Ectodermal cell (in vitro differentiated cells): Measurements from ENCODE around the gene ANO6.

Experiments used
- H3K27ac ChIP-seq: 2 replicates; pipeline ENCODE4 v1.7.0; 2013; ENCODE audit warnings: mild to moderate bottlenecking, low read depth, low read length; ENCODE audit not compliant: insufficient read depth, poor library complexity, severe bottlenecking
- H3K27me3 ChIP-seq: 2 replicates; pipeline ENCODE4 v1.7.0; 2013; ENCODE audit warnings: mild to moderate bottlenecking, low read length; ENCODE audit not compliant: insufficient read depth, control insufficient read depth, poor library complexity, severe bottlenecking
- H3K36me3 ChIP-seq: one replicate; pipeline ENCODE4 v1.7.0; 2013; ENCODE audit warnings: low read length; ENCODE audit not compliant: control insufficient read depth, insufficient read depth
- H3K4me1 ChIP-seq: one replicate; pipeline ENCODE4 v1.7.0; 2013; ENCODE audit warnings: low read length; ENCODE audit not compliant: control insufficient read depth, insufficient read depth
- H3K4me3 ChIP-seq: 2 replicates; pipeline ENCODE4 v1.7.0; 2013; ENCODE audit warnings: low read depth, low read length, control low read depth; ENCODE audit not compliant: insufficient read depth
- H3K9me3 ChIP-seq: 2 replicates; pipeline ENCODE4 v1.7.0; 2013; ENCODE audit warnings: mild to moderate bottlenecking, low read length, moderate library complexity; ENCODE audit not compliant: control insufficient read depth
- WGBS, 2 experiments: methylation state at CpG; one replicate each; pipeline ENCODE4 v1.1.7; 2013; ENCODE audit warnings: missing lambda C conversion rate in 2 of 2; 5-methylcytosine and 5-hydroxymethylcytosine counted together

The ANO6 gene

DNA sequence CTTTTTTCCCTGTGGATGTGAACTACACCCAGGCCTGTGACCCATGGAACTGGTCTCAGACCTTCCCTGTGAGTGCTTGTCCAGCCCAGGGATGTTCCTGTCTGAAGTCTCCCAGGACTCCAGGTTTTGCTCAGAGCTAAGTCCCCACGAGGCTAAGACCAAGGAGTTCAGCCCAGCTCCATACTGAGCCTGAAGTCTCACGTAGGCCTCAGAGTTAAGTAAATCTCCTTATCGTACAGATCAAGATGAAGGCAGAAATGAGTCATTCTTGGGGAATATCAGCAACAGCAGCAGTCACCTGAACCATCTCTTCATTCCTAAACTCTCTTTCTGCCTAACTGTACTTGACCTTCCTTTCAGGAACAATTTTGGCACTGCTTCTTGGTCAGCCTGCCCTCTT is 139.8 kb downstream of the ANO6 start:
- peaks cover 5% of the 10 kb centered on the region for H3K36me3 ChIP-seq
- H3K4me1 ChIP-seq, result no peaks in the 10 kb centered on the region
- no peak overlapping the region for H3K27ac ChIP-seq
- 90 to 93% methylated on average over 3 of the region's 3 CpGs for WGBS, 2 experiments
- no peaks in the 10 kb centered on the region for H3K27me3 ChIP-seq
- H3K4me3 ChIP-seq, result no peak overlapping the region
- H3K9me3 ChIP-seq, result no peaks in the 10 kb centered on the region

DNA sequence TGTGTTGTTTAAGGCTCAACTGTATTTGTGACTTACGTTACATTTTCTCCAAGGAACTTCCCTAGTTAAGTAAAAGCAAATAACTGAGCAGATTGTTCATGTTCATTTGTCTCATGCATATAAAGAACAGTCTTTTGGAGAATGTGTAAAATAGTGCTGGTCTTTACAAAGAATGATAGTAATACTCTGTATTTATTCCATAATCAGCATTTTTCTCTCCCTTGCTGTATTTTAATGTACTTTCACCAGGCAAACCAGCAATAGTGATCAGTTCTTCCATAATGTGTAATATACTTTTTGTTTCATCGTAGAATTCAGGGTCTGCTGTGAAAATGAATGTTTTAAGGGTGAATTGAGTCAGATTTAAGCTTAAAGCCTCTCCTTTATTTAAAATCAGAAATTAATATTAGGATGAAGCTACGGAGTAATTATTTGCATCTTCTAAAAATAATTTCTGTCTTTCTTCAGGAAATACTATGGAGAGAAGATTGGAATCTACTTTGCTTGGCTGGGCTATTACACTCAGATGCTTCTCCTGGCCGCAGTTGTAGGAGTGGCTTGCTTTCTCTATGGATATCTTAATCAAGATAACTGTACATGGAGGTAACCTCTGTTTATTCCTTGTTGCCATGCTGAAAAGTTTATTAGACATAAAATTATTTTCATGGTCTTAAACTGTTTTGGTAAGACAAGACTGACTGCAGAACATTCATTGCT is 141.1 kb downstream of the ANO6 start:
- H3K4me3 ChIP-seq, result no peak overlapping the region
- H3K36me3 ChIP-seq, result peaks cover 7% of the 10 kb centered on the region
- H3K9me3 ChIP-seq, result no peaks in the 10 kb centered on the region
- H3K27ac ChIP-seq, result no peak overlapping the region
- H3K4me1 ChIP-seq, result no peaks in the 10 kb centered on the region
- 92 to 100% methylated on average over 3 to 4 of the region's 4 CpGs for WGBS, 2 experiments
- H3K27me3 ChIP-seq, result no peaks in the 10 kb centered on the region

DNA sequence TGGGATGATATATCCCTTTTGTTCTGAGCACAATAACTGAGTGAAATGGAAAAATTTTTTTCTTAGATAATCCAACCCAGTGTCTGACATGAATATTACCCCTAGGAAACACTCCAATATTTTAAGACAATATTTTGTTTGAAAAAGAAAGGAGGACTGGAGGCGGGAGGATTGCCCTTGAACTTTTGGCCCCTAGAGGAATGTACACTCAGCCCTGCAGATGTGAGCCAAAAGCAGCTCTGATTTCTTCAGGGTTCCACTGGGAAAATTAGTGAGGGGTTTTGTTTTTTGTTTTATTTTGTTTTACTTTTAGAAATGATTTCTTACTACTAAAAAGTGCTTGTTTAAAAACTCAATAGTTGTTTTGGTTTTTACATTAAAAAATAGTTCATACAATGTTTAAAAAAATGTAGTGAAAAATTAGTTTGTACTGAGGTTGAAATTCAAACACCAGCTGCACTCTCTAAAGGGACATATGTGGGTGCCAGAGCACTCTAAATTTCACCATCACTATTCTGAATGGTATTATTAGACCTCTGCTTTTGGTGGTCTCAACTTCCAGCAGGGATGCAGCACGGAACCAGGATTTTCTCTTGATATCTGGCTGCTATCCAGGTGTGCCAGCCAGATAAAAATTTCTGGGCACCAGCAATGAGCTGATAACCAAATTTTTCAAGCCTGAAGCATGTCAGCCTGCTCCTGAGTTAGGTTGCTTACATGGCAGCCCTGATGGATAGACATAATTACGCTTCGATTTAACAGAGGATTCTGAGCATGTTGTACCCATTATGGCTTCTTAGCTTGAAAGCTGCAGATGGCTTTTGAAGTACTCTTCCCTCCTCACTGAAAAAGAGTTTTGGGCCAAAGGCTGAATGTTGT is 141.9 kb downstream of the ANO6 start:
- no peaks in the 10 kb centered on the region for H3K4me1 ChIP-seq
- no peak overlapping the region for H3K4me3 ChIP-seq
- no peaks in the 10 kb centered on the region for H3K9me3 ChIP-seq
- H3K27me3 ChIP-seq, result no peaks in the 10 kb centered on the region
- WGBS, 2 experiments, result 96 to 97% methylated on average over 4 of the region's 4 CpGs
- H3K27ac ChIP-seq, result no peak overlapping the region
- peaks cover 7% of the 10 kb centered on the region for H3K36me3 ChIP-seq

DNA sequence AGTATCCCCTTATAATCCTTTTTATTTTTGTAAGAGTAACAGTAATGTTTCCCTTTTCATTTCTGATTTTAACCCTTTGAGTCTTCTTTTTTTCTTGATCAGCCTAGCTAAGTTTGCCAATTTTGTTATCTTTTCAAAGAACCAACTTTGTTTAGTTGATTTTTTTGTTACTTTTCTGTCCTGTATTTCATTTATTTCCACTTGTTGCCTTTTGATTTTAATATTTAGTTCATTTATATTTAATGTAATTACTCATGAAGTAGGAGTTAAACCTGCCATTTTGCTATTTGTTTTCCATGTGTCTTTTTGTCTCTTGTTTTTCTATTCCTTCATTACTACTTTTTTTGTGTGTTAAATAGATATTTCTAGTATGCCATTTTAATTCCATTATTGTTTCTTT is 146.4 kb downstream of the ANO6 start:
- H3K36me3 ChIP-seq, result peaks cover 7% of the 10 kb centered on the region
- H3K27ac ChIP-seq, result no peak overlapping the region
- no peaks in the 10 kb centered on the region for H3K4me1 ChIP-seq
- H3K4me3 ChIP-seq, result no peak overlapping the region
- no peaks in the 10 kb centered on the region for H3K27me3 ChIP-seq
- H3K9me3 ChIP-seq, result no peaks in the 10 kb centered on the region

DNA sequence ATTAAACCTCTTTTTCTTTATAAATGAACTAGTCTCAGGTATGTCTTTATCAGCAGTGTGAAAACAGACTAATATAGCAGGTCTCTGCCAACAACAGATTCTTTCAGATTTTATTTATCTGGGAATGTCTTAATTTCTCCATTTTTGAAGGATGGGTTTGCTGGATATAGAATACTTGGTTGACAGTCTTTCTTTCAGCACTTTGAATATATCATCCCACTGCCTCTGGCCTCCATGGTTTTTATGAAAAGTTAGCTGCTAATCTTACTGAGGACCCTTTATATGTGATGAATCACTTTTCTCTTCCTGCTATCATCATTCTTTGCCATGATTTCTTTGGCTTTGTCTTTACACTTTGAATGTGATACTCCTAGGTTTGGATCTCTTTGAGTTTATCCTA is 148.0 kb downstream of the ANO6 start:
- Histone ChIP-seq H3K4me3 (no peak overlapping the region), H3K36me3 (peaks cover 4% of the 10 kb centered on the region)

DNA sequence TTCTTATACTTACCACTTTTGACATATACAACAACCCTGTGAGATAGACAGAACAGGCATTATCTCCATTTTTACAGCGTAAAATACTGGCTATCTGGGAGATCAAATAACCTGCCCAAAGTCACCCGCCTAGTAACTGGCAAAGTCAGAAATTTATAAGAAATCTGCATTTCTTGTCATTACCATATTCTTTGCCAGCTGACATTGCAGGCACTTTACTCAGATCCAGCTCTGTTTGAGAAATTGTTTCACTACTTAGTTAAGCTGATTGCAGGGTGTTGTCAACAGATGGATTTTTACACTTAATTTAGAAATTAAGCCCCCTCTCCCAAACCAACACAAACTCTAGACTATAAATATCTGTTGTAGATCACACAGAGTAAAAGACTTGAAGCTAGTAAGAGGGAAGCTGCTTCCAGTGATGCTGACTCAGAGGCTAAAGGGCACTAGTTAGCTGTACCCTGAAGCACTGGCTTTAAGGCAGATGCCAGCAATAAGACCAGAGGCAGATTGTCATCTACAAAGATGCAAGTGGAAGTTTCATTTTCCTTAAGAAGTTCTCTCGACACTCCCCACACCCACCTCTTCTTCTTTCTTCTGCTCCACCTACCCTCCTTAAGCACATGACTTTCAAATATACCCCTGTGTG is 153.1 kb downstream of the ANO6 start:
- H3K27ac ChIP-seq, result no peak overlapping the region
- 88 to 89% methylated on average over 3 of the region's 3 CpGs for WGBS, 2 experiments

More for the DNA sequence above, 148.0 kb downstream of the ANO6 start:
- H3K4me1 ChIP-seq, result no peaks in the 10 kb centered on the region
- H3K27me3 ChIP-seq, result no peaks in the 10 kb centered on the region
- no peaks in the 10 kb centered on the region for H3K9me3 ChIP-seq
- no peak overlapping the region for H3K27ac ChIP-seq

DNA sequence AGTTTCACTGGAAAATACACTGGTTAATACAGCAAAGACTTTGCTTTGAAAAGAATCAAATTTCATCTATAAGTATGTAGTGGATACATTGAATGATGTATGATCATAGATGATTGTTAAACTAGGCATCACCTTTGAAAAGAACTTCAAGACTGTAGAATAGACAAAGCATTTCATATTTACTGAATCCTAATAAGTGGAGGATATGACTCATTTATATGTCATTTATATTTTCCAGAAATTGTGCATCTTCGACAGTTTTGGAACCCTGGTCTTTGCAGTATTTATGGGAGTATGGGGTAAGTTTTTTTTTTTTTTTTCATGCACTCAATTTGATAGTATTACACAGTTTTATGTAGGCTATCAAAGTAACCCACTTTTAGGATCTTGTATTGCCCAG is 161.9 kb downstream of the ANO6 start:
- H3K36me3 ChIP-seq, result peaks cover 5% of the 10 kb centered on the region

More for the DNA sequence above, 153.1 kb downstream of the ANO6 start:
- H3K9me3 ChIP-seq, result no peaks in the 10 kb centered on the region
- no peak overlapping the region for H3K4me3 ChIP-seq
- peaks cover 9% of the 10 kb centered on the region for H3K36me3 ChIP-seq
- H3K27me3 ChIP-seq, result no peaks in the 10 kb centered on the region
- H3K4me1 ChIP-seq, result no peaks in the 10 kb centered on the region

DNA sequence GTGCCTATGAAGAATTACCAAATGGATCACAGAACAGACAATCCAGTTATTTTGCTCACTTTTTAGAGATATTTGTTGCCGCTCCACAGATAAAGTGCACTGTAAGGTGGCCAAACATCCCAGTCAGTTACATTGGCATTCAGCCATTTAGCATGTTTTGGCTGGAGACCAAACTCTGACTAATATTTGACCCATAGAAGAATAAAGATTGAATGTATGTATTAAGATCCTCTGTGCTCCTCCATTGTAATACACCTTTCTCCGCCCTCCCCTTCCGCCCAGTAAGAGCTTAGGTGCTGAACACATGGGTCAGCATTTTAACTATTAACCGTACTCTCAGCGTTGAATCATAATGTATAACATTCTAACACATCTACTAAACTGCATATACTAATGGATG is 163.4 kb downstream of the ANO6 start:
- 98% methylated on average over 5 of the region's 5 CpGs for WGBS, 2 experiments
- H3K4me1 ChIP-seq, result no peaks in the 10 kb centered on the region
- H3K4me3 ChIP-seq, result no peak overlapping the region
- H3K27me3 ChIP-seq, result no peaks in the 10 kb centered on the region
- H3K36me3 ChIP-seq, result peaks cover 5% of the 10 kb centered on the region
- H3K9me3 ChIP-seq, result no peaks in the 10 kb centered on the region
- H3K27ac ChIP-seq, result no peak overlapping the region

More for the DNA sequence above, 161.9 kb downstream of the ANO6 start:
- Histone ChIP-seq H3K27me3 (no peaks in the 10 kb centered on the region), H3K27ac (no peak overlapping the region), H3K9me3 (no peaks in the 10 kb centered on the region), H3K4me3 (no peak overlapping the region), H3K4me1 (no peaks in the 10 kb centered on the region)
- no CpG with 5 or more reads among the region's 1 CpG for WGBS, 2 experiments

DNA sequence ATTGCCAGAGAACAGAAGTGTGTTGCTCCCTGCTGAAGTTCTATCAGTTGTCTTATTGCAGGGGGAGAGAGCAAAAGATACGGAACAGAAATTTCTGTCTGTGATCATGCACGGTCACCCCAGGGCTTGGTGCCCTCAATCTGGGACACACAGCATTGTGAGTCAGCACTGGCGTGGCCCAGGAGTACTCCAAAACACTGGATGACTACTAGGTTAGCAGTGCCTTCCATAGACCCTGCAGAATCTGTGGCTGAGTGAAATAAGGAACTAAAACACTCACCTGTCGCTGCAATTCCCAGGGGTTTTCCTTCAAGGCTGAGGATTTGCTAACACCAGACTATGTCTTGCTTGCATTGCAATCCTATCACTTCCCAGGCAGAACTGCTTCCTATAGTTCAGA is 165.5 kb downstream of the ANO6 start:
- H3K36me3 ChIP-seq, result peaks cover 5% of the 10 kb centered on the region
- 91 to 93% methylated on average over 4 of the region's 4 CpGs for WGBS, 2 experiments

DNA sequence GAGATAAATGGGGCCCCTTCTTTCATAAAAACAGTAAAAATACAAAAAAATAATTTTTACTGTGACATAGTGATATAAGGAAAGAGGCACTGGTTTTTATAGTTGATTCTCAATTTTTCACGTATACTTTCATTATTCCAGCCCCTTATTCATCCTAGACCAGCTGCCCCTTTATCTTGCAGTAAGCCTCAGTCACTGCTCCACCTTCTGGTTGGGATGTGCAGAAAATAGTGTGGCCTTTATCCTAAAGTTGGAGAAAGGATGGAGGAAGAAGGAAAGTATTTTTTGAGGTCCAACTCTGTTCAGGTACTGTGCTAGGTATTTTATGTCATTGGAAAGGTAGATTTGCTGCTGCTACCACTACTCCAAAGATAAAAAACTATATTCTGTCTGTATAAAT is 172.7 kb downstream of the ANO6 start:
- H3K27me3 ChIP-seq, result no peaks in the 10 kb centered on the region
- no CpG with 5 or more reads among the region's 1 CpG for WGBS, 2 experiments
- no peak overlapping the region for H3K27ac ChIP-seq
- H3K9me3 ChIP-seq, result no peaks in the 10 kb centered on the region
- H3K4me1 ChIP-seq, result no peaks in the 10 kb centered on the region
- no peak overlapping the region for H3K4me3 ChIP-seq
- H3K36me3 ChIP-seq, result no peaks in the 10 kb centered on the region

More for the DNA sequence above, 165.5 kb downstream of the ANO6 start:
- H3K4me3 ChIP-seq, result no peak overlapping the region
- no peaks in the 10 kb centered on the region for H3K27me3 ChIP-seq
- no peaks in the 10 kb centered on the region for H3K4me1 ChIP-seq
- no peak overlapping the region for H3K27ac ChIP-seq
- no peaks in the 10 kb centered on the region for H3K9me3 ChIP-seq
